Osteocyte (in vitro differentiated cells): ENCODE measurements around the gene ACTL8. TPM values are rescaled to one million over a fixed set of nuclear protein-coding genes. Genes with fewer than 3 reads are reported as not detected.

Source experiments
- DNase-seq: peaks from one replicate; pipeline ENCODE4 v3.0.0; 2021; ENCODE audit warnings: mixed read lengths; ENCODE audit not compliant: unreplicated experiment; ENCODE audit errors: extremely low spot score
- H3K27ac Mint-ChIP-seq: one replicate; pipeline ENCODE4 v1.8.0; 2021; ENCODE audit warnings: mild to moderate bottlenecking, mixed read lengths; ENCODE audit not compliant: unreplicated experiment
- H3K27me3 Mint-ChIP-seq: one replicate; pipeline ENCODE4 v1.8.0; 2021; ENCODE audit warnings: mixed read lengths; ENCODE audit not compliant: unreplicated experiment
- H3K36me3 Mint-ChIP-seq: one replicate; pipeline ENCODE4 v1.8.0; 2021; ENCODE audit warnings: mixed read lengths; ENCODE audit not compliant: unreplicated experiment
- H3K4me1 Mint-ChIP-seq: one replicate; pipeline ENCODE4 v1.8.0; 2021; ENCODE audit warnings: mixed read lengths; ENCODE audit not compliant: unreplicated experiment
- H3K4me3 Mint-ChIP-seq: one replicate; pipeline ENCODE4 v1.8.0; 2021; ENCODE audit warnings: mild to moderate bottlenecking, moderate library complexity, mixed read lengths; ENCODE audit not compliant: unreplicated experiment
- H3K9me3 Mint-ChIP-seq: one replicate; pipeline ENCODE4 v1.8.0; 2021; ENCODE audit warnings: mixed read lengths; ENCODE audit not compliant: unreplicated experiment
- CTCF ChIP-seq: fragments of 200-600 bp; sonication (generic); IDR thresholded peaks from 2 replicates; pipeline ENCODE4 v1.5.0; 2021; ENCODE audit warnings: antibody characterized with exemption, mild to moderate bottlenecking, moderate library complexity
- total RNA-seq: library from RNA; stranded (reverse); gene quantifications from 2 replicates; pipeline ENCODE4 v1.2.1, GENCODE V29; 2021

ACTL8 gene
- total RNA-seq, 1 donor from 2014 or later, result not detected

DNA sequence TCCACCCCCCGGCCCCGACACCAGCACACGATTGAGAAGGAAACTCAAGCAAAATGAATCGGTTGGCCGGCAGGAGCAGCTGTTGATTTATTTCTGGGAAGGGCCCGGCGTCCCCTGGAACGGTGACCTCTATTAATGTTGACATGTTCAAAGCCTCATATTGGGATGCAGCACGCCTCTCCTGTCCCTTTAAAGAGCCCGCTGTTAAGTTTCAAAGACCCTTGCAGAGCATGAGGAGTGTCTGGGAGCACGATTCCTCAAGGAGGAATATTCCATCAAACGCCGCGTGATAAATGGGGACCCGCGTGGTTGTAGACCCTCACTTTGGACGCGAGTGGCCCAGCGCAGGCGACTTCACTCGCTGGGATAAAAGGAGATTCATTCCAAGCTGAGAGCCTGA is 21.5 kb upstream of the ACTL8 start:
- no peak overlapping the region for H3K27ac Mint-ChIP-seq
- peaks cover 2% of the 10 kb centered on the region for H3K27me3 Mint-ChIP-seq
- H3K4me3 Mint-ChIP-seq, result no peak overlapping the region
- no peaks in the 10 kb centered on the region for H3K9me3 Mint-ChIP-seq
- no peaks in the 10 kb centered on the region for H3K4me1 Mint-ChIP-seq
- no peaks in the 10 kb centered on the region for H3K36me3 Mint-ChIP-seq
- DNase-seq, result no peak
- no peak for TF ChIP-seq CTCF

- Mint-ChIP-seq H3K27me3 (no peaks in the 10 kb centered on the region), H3K4me1 (no peaks in the 10 kb centered on the region), H3K9me3 (no peaks in the 10 kb centered on the region), H3K36me3 (no peaks in the 10 kb centered on the region), H3K4me3 (no peak overlapping the region), H3K27ac (no peak overlapping the region)
- no peak for DNase-seq
- no peak for TF ChIP-seq CTCF
Measured at GRCh38 chr1:17734609-17735008, 20.5 kb upstream of the ACTL8 start.

GRCh38 chr1:17735348-17735747 is 19.8 kb upstream of the ACTL8 start:
- DNase-seq, result no peak
- Mint-ChIP-seq H3K4me3 (no peak overlapping the region), H3K4me1 (no peaks in the 10 kb centered on the region), H3K27ac (no peak overlapping the region), H3K27me3 (no peaks in the 10 kb centered on the region), H3K9me3 (no peaks in the 10 kb centered on the region), H3K36me3 (no peaks in the 10 kb centered on the region)
- TF ChIP-seq CTCF, result no peak

DNA sequence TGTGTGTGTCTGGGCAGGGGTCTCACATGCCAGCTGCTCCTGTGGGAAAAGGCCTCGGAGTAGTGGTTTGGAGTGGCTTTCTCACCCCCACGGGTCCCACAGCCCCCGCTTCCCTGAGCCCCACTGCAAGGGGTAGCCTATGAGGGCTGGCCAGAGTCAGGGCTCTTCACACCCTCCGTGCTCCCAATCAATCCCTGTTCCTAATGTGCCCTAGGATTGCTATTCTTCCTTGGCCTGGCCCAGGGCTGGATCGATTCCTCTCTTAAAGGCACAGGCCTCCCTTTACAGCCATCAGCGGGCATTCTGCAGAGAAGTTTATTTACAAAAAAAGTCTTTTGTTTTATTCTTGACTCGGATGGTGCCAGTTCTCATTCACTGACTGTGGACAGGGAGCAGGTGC is 19.3 kb upstream of the ACTL8 start:
- Mint-ChIP-seq H3K4me1 (no peaks in the 10 kb centered on the region), H3K4me3 (no peak overlapping the region)

DNA sequence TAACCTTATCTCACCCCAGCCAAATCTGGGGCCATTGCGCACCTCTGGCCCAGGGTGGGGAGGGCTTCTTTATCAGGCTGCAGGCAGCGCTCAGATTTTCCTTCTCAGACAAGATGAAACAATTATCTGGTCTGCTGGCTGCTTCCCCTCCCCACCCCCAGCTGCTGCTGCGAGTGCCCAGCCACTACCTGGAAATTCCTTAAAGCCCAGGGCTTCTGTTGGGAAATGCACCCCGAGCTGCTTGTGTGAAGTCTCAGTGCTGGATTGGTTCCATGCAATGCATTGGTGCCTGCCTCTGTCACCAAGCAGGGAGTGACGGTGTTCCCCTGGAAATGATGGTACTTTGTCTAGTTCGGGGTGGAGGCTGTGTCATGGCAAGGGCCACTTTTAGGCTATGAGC is 18.5 kb upstream of the ACTL8 start:
- Mint-ChIP-seq H3K4me3 (no peak overlapping the region), H3K4me1 (no peaks in the 10 kb centered on the region)
- DNase-seq, result no peak

More for the DNA sequence above, 19.3 kb upstream of the ACTL8 start:
- no peak overlapping the region for H3K27ac Mint-ChIP-seq
- H3K36me3 Mint-ChIP-seq, result no peaks in the 10 kb centered on the region
- H3K27me3 Mint-ChIP-seq, result no peaks in the 10 kb centered on the region
- H3K9me3 Mint-ChIP-seq, result no peaks in the 10 kb centered on the region
- no peak for TF ChIP-seq CTCF
- no peak for DNase-seq

More for the DNA sequence above, 18.5 kb upstream of the ACTL8 start:
- no peak for TF ChIP-seq CTCF
- Mint-ChIP-seq H3K9me3 (no peaks in the 10 kb centered on the region), H3K27ac (no peak overlapping the region), H3K36me3 (no peaks in the 10 kb centered on the region), H3K27me3 (no peaks in the 10 kb centered on the region)
